HEK293 (cell line): ENCODE data around the gene ACSL3.

ENCODE experiments used
- CTCF ChIA-PET: fragments of 350-600 bp; formaldehyde crosslinking; extraction: SDS; loops from one replicate; lab custom pipeline; 2021; ENCODE audit warnings: antibody characterized with exemption; lab: Yijun Ruan, JAX
- POLR2A ChIA-PET: fragments of 300-600 bp; formaldehyde crosslinking; extraction: SDS; loops from one replicate; lab custom pipeline; 2020; ENCODE audit warnings: antibody characterized with exemption, inconsistent platforms; lab: Yijun Ruan, JAX
- H3K27ac ChIP-seq: fragments of 200-500 bp; sonication (Bioruptor generic); 2 replicates; pipeline ENCODE4 v1.5.1; 2014; ENCODE audit warnings: low read depth, low read length, control low read depth, inconsistent platforms; ENCODE audit errors: extremely low read depth
- H3K36me3 ChIP-seq, 2 experiments: fragments of 200-500 bp in 1 of 2; sonication (Bioruptor generic) in 1 of 2; 1 replicate in 1 of 2; 2 replicates in 1 of 2; pipeline ENCODE4 v1.5.1; 2014 to 2017; ENCODE audit warnings: inconsistent platforms in 2 of 2, low read length in 2 of 2; ENCODE audit not compliant: control insufficient read depth in 2 of 2, insufficient read depth in 1 of 2
- H3K4me1 ChIP-seq: fragments of 200-500 bp; sonication (Bioruptor generic); 2 replicates; pipeline ENCODE4 v1.5.1; 2014; ENCODE audit warnings: mild to moderate bottlenecking, low read length, inconsistent platforms; ENCODE audit not compliant: control insufficient read depth, insufficient read depth
- H3K4me3 ChIP-seq: 2 replicates; pipeline ENCODE4 v1.5.1; 2011; ENCODE audit warnings: low read depth, mild to moderate bottlenecking, control low read depth, low read length, moderate library complexity
- H3K9me3 ChIP-seq: fragments of 200-500 bp; sonication (Bioruptor generic); 2 replicates; pipeline ENCODE4 v1.5.1; 2014; ENCODE audit warnings: low read depth, low read length, inconsistent platforms; ENCODE audit not compliant: control insufficient read depth, insufficient read depth
- GLI4 ChIP-seq: fragments of 450-650 bp; formaldehyde crosslinking; IDR thresholded peaks from 2 replicates; pipeline ENCODE4 v1.5.1; 2016; ENCODE audit warnings: missing biosample characterization, missing genetic modification characterization
- GLIS2 ChIP-seq: fragments of 450-650 bp; formaldehyde crosslinking; IDR thresholded peaks from 2 replicates; pipeline ENCODE4 v1.5.1; 2016; ENCODE audit warnings: missing biosample characterization, missing genetic modification characterization
- KLF1 ChIP-seq: fragments of 450-650 bp; formaldehyde crosslinking; IDR thresholded peaks from 2 replicates; pipeline ENCODE4 v1.5.1; 2016; ENCODE audit warnings: missing biosample characterization, missing genetic modification characterization
- PRDM2 ChIP-seq: fragments of 450-650 bp; formaldehyde crosslinking; IDR thresholded peaks from 2 replicates; pipeline ENCODE4 v1.5.1; 2016; ENCODE audit warnings: missing biosample characterization, missing genetic modification characterization, borderline replicate concordance
- PRDM6 ChIP-seq: fragments of 450-650 bp; formaldehyde crosslinking; IDR thresholded peaks from 2 replicates; pipeline ENCODE4 v1.5.1; 2017; ENCODE audit warnings: missing biosample characterization, missing genetic modification characterization
- TSHZ1 ChIP-seq: fragments of 450-650 bp; formaldehyde crosslinking; IDR thresholded peaks from 2 replicates; pipeline ENCODE4 v1.5.1; 2016; ENCODE audit warnings: missing biosample characterization, missing genetic modification characterization, borderline replicate concordance
- YY1 ChIP-seq: fragments of 450-650 bp; formaldehyde crosslinking; IDR thresholded peaks from 2 replicates; pipeline ENCODE4 v1.5.1; 2018; ENCODE audit warnings: missing biosample characterization, missing genetic modification characterization
- ZBTB20 ChIP-seq: fragments of 450-650 bp; formaldehyde crosslinking; IDR thresholded peaks from 2 replicates; pipeline ENCODE4 v1.5.1; 2016; ENCODE audit warnings: missing biosample characterization, missing genetic modification characterization
- ZFP69B ChIP-seq: fragments of 450-650 bp; formaldehyde crosslinking; IDR thresholded peaks from 2 replicates; pipeline ENCODE4 v1.5.1; 2016; ENCODE audit warnings: missing biosample characterization, missing genetic modification characterization
- ZNF23 ChIP-seq: fragments of 450-650 bp; formaldehyde crosslinking; IDR thresholded peaks from 2 replicates; pipeline ENCODE4 v1.5.1; 2016; ENCODE audit warnings: missing biosample characterization, missing genetic modification characterization, borderline replicate concordance
- ZNF248 ChIP-seq: fragments of 450-650 bp; formaldehyde crosslinking; IDR thresholded peaks from 2 replicates; pipeline ENCODE4 v1.5.1; 2017; ENCODE audit warnings: missing biosample characterization, missing genetic modification characterization
- ZNF37A ChIP-seq: fragments of 450-650 bp; IDR thresholded peaks from 2 replicates; pipeline ENCODE4 v1.5.1; 2018; ENCODE audit warnings: missing biosample characterization, missing genetic modification characterization
- ZNF513 ChIP-seq: fragments of 450-650 bp; IDR thresholded peaks from 2 replicates; pipeline ENCODE4 v1.5.1; 2018; ENCODE audit warnings: missing biosample characterization, missing genetic modification characterization
- ZNF610 ChIP-seq: fragments of 450-650 bp; formaldehyde crosslinking; IDR thresholded peaks from 2 replicates; pipeline ENCODE4 v1.5.1; 2016; ENCODE audit warnings: missing biosample characterization, missing genetic modification characterization, borderline replicate concordance
- ZNF623 ChIP-seq: fragments of 450-650 bp; formaldehyde crosslinking; IDR thresholded peaks from 2 replicates; pipeline ENCODE4 v1.5.1; 2016; ENCODE audit warnings: missing biosample characterization, missing genetic modification characterization
- ZNF639 ChIP-seq: fragments of 450-650 bp; formaldehyde crosslinking; IDR thresholded peaks from 2 replicates; pipeline ENCODE4 v1.5.1; 2016; ENCODE audit warnings: missing biosample characterization, missing genetic modification characterization
- ZSCAN23 ChIP-seq: fragments of 450-650 bp; formaldehyde crosslinking; IDR thresholded peaks from 2 replicates; pipeline ENCODE4 v1.5.1; 2016; ENCODE audit warnings: missing biosample characterization, missing genetic modification characterization
- ZXDB ChIP-seq: fragments of 450-650 bp; formaldehyde crosslinking; IDR thresholded peaks from 2 replicates; pipeline ENCODE4 v1.5.1; 2016; ENCODE audit warnings: missing biosample characterization, missing genetic modification characterization

Gene ACSL3

GRCh38 chr2:222920657-222921186, 59.9 kb downstream of the ACSL3 start:
- ChIA-PET CTCF (interaction anchor here (0.5 to 0.8 kb wide), 3 partner anchors 35 to 1609 kb away, joined by 3 to 4 read pairs (median 3); no protein-coding TSS in a partner anchor), POLR2A (no interaction called here)
- Histone ChIP-seq H3K4me1 (no peaks in the 10 kb centered on the region; the same call in 1 of the 2 replicates), H3K36me3 (peaks cover 47 to 52% of the 10 kb centered on the region in 2 experiments), H3K4me3 (no peak overlapping the region), H3K9me3 (no peaks in the 10 kb centered on the region), H3K27ac (no peak overlapping the region)
- no peak for TF ChIP-seq ZFP69B (tag by site-specific recombination)
- TF ChIP-seq, all 188 proteins: peak for 0

- POLR2A ChIA-PET: no interaction called here
- Histone ChIP-seq H3K9me3 (no peaks in the 10 kb centered on the region), H3K36me3 (peaks cover 52 to 55% of the 10 kb centered on the region in 2 experiments)
- CTCF ChIA-PET: interaction anchor here (0.6 to 0.9 kb wide), 4 partner anchors 14 to 266 kb away, joined by 3 to 5 read pairs (median 3); no protein-coding TSS in a partner anchor
- TF ChIP-seq ZNF23 (no peak), TSHZ1 (tag by site-specific recombination) (no peak), KLF1 (tag by site-specific recombination) (no peak), ZNF37A (tag by site-specific recombination) (no peak), YY1 (tag by site-specific recombination) (no peak), ZNF639 (tag by site-specific recombination) (no peak), ZXDB (tag by site-specific recombination) (no peak), PRDM2 (tag by site-specific recombination) (no peak), GLI4 (tag by site-specific recombination) (no peak), PRDM6 (no peak), GLIS2 (tag by site-specific recombination) (no peak), ZSCAN23 (no peak), ZNF623 (no peak), ZNF513 (no peak), ZNF610 (tag by site-specific recombination) (no peak), ZBTB20 (no peak), ZNF248 (no peak)
- TF ChIP-seq, all 188 proteins: peak for 0
- Histone ChIP-seq H3K4me3 (no peak overlapping the region), H3K27ac (no peak overlapping the region), H3K4me1 (no peaks in the 10 kb centered on the region; the same call in 1 of the 2 replicates)
Measured at GRCh38 chr2:222922019-222922800, 61.4 kb downstream of the ACSL3 start.
